GM23338 (cell line): ENCODE data around the gene PIGR. TPM values are rescaled to one million over a fixed set of nuclear protein-coding genes. Genes with fewer than 3 reads are reported as not detected.
A peak's percentile ranks its signal among the peaks of the same experiment; 100 is the strongest.

Source experiments
- ATAC-seq: fragments of 200-7000 bp; cut with Tn5 transposase; 3 replicates; pipeline ENCODE4 v1.9.1; 2020
- DNase-seq: peaks from one replicate; pipeline ENCODE4 v3.0.0-alpha.2; 2015; ENCODE audit warnings: low spot score
- H2AFZ ChIP-seq: fragments of 200-600 bp; sonication (generic); 2 replicates; pipeline ENCODE4 v1.8.0; 2016; ENCODE audit warnings: antibody characterized with exemption, mild to moderate bottlenecking, moderate library complexity
- H3F3A ChIP-seq: fragments of 200-600 bp; sonication (generic); replicated peaks from 2 replicates; pipeline ENCODE4 v1.8.0; 2017; ENCODE audit warnings: antibody characterized with exemption, mixed run types, low read depth
- H3K27ac ChIP-seq: fragments of 200-600 bp; sonication (generic); 2 replicates; pipeline ENCODE4 v1.6.1; 2016; ENCODE audit warnings: low read depth
- H3K27me3 ChIP-seq: fragments of 200-600 bp; sonication (generic); 2 replicates; pipeline ENCODE4 v1.8.0; 2016; ENCODE audit warnings: mild to moderate bottlenecking, mixed run types, moderate library complexity; ENCODE audit not compliant: insufficient read depth
- H3K36me3 ChIP-seq: fragments of 200-600 bp; sonication (generic); 2 replicates; pipeline ENCODE4 v1.8.0; 2016; ENCODE audit warnings: mild to moderate bottlenecking; ENCODE audit not compliant: insufficient read depth
- H3K4me1 ChIP-seq: fragments of 200-600 bp; sonication (generic); 2 replicates; pipeline ENCODE4 v1.8.0; 2016; ENCODE audit warnings: mild to moderate bottlenecking, moderate library complexity; ENCODE audit not compliant: insufficient read depth
- H3K4me2 ChIP-seq: fragments of 200-600 bp; sonication (generic); 2 replicates; pipeline ENCODE4 v1.7.1; 2017; ENCODE audit warnings: mixed run types
- H3K4me3 ChIP-seq: fragments of 200-600 bp; sonication (generic); 2 replicates; pipeline ENCODE4 v1.6.1; 2016; ENCODE audit warnings: mixed run types
- H3K79me2 ChIP-seq: fragments of 200-600 bp; sonication (generic); replicated peaks from 2 replicates; pipeline ENCODE4 v1.8.0; 2017; ENCODE audit warnings: mild to moderate bottlenecking; ENCODE audit not compliant: insufficient read depth
- H3K9me2 ChIP-seq: fragments of 200-600 bp; sonication (generic); 2 replicates; pipeline ENCODE4 v1.8.0; 2017; ENCODE audit not compliant: insufficient read depth
- H4K20me1 ChIP-seq: fragments of 200-600 bp; sonication (generic); replicated peaks from 2 replicates; pipeline ENCODE4 v1.8.0; 2017; ENCODE audit warnings: mild to moderate bottlenecking; ENCODE audit not compliant: insufficient read depth
- H3K27ac Mint-ChIP-seq: 2 replicates; pipeline ENCODE4 v1.8.0; 2020; ENCODE audit warnings: inconsistent platforms, mild to moderate bottlenecking, moderate library complexity, mixed read lengths
- H3K27me3 Mint-ChIP-seq: 3 replicates; pipeline ENCODE4 v1.8.0; 2022; ENCODE audit warnings: low read depth, mild to moderate bottlenecking, moderate library complexity, mixed read lengths, inconsistent platforms; ENCODE audit not compliant: insufficient read depth, poor library complexity
- H3K36me3 Mint-ChIP-seq: 3 replicates; pipeline ENCODE4 v1.8.0; 2021; ENCODE audit warnings: low read depth, mild to moderate bottlenecking, inconsistent platforms, moderate library complexity, mixed read lengths
- H3K4me1 Mint-ChIP-seq: 3 replicates; pipeline ENCODE4 v1.8.0; 2020; ENCODE audit warnings: mild to moderate bottlenecking, inconsistent platforms, mixed read lengths
- H3K4me3 Mint-ChIP-seq: 3 replicates; pipeline ENCODE4 v1.8.0; 2021; ENCODE audit warnings: moderate library complexity, mild to moderate bottlenecking, inconsistent platforms, mixed read lengths
- H3K9me3 Mint-ChIP-seq: 3 replicates; pipeline ENCODE4 v1.8.0; 2020; ENCODE audit warnings: moderate library complexity, mild to moderate bottlenecking, inconsistent platforms, mixed read lengths
- EZH2phosphoT487 ChIP-seq: fragments of 200-600 bp; sonication (generic); IDR thresholded peaks from one replicate; pipeline ENCODE4 v1.8.1; 2018; ENCODE audit warnings: antibody characterized with exemption; ENCODE audit not compliant: unreplicated experiment
- JUNB ChIP-seq: IDR thresholded peaks from one replicate; pipeline ENCODE4 v1.6.1; 2016; ENCODE audit warnings: antibody characterized with exemption; ENCODE audit not compliant: unreplicated experiment
- STAT1 ChIP-seq: IDR thresholded peaks from one replicate; pipeline ENCODE4 v1.6.1; 2016; ENCODE audit warnings: antibody characterized with exemption; ENCODE audit not compliant: unreplicated experiment
- ZNF114 ChIP-seq: fragments of 250-450 bp; sonication (Bioruptor Pico); IDR thresholded peaks from 2 replicates; pipeline ENCODE4 v1.5.0; 2020; ENCODE audit warnings: mild to moderate bottlenecking, moderate library complexity
- ZNF331 ChIP-seq: fragments of 250-450 bp; sonication (Bioruptor Pico); IDR thresholded peaks from 2 replicates; pipeline ENCODE4 v1.5.0; 2020; ENCODE audit warnings: low read depth, mild to moderate bottlenecking, moderate library complexity
- polyA plus RNA-seq: library from polyadenylated mRNA; unstranded; fragments of >200 nt; fragmentation: Nextera tagmentation; extraction: Ambion mirVana; gene quantifications from 2 replicates; pipeline ENCODE4 v1.2.1, GENCODE V29; 2016
- total RNA-seq: library from RNA; depleted of rRNA; stranded (reverse); fragments of >200 nt; shearing (Covaris generic); gene quantifications from 2 replicates; pipeline ENCODE4 v1.2.3, GENCODE V29; 2014
- TF ChIP-seq, protein P1 (sequence below), 2 experiments: fragments of 200-600 bp in 1 of 2; sonication (generic) in 1 of 2; conservative IDR thresholded peaks; 2 replicates each; pipeline versions ENCODE4 v1.5.1 to v1.6.1; 2016 to 2017; ENCODE audit warnings: antibody characterized with exemption in 2 of 2, low read depth in 2 of 2, mild to moderate bottlenecking in 2 of 2, moderate library complexity in 1 of 2

Gene PIGR
- total and polyA plus RNA-seq, 2 experiments from 2014 or later, result not detected

DNA sequence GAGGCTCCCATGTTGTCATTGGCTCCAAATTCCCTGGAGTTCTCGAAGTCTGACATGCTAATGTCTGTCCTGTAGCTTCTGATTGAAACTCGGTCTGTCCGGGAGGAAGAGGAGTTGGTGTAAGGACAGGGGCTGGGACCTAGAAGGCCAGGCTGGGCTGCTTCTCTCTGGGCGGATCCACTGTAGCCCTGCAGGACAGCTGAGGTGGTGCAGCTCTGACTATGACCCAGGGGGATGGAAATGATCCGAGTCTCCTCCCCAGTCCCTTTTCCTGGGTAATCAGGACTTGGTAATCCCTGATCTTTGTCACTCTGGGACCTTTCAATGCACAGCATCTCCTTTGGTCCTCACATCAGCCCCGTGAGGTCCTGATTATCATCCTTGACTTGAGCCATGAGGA lies 14.6 kb downstream of the PIGR start:
- peaks cover 2% of the 10 kb centered on the region for H3K27me3 Mint-ChIP-seq
- peak; percentile 62 for DNase-seq

DNA sequence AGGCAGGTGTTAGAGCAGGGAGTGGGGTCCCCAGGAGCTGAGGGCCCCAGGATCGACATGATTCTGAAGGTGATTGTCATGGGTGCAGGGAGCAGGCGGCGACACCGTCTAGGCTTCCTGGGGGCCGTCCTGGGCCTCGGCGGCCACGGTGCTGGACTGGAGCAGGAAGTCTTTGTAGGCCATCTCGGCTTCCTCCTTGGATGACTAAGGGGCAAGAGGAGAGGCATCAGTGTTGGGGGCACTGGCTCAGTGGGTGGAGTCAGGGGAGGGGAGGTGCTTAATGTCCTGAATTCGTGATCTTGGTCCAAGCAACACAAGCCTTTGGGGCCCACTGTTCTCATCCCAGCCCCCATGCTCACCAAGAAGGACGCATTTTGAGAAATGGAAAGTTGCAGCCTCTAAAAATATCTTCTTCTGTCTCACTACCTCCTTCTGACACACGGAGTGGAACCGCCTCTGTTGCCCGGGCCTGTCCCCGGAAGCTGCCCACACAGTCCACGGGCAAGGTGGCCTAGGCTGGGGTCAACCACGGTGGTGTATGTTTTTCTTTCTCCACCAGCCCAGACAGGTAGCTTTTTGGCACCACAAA lies 16.0 kb downstream of the PIGR start:
- ATAC-seq, result no peak
- TF ChIP-seq ZNF331, result no peak
- no peak for TF ChIP-seq STAT1
- TF ChIP-seq EZH2phosphoT487, result no peak
- Mint-ChIP-seq H3K4me1 (no peaks in the 10 kb centered on the region), H3K9me3 (no peaks in the 10 kb centered on the region), H3K36me3 (no peaks in the 10 kb centered on the region), H3K27ac (no peak overlapping the region), H3K4me3 (no peak overlapping the region), H3K27me3 (peaks cover 2% of the 10 kb centered on the region)
- H3K4me1 ChIP-seq, result no peaks in the 10 kb centered on the region
- H3F3A ChIP-seq, result no peaks in the 10 kb centered on the region
- H3K79me2 ChIP-seq, result no peaks in the 10 kb centered on the region
- H3K9me2 ChIP-seq, result no peaks in the 10 kb centered on the region
- no peaks in the 10 kb centered on the region for H3K27me3 ChIP-seq
- H3K4me3 ChIP-seq, result no peak overlapping the region
- DNase-seq, result no peak
- H2AFZ ChIP-seq, result no peak overlapping the region
- H3K36me3 ChIP-seq, result no peaks in the 10 kb centered on the region
- no peaks in the 10 kb centered on the region for H4K20me1 ChIP-seq
- H3K27ac ChIP-seq, result no peak overlapping the region
- H3K4me2 ChIP-seq, result no peak overlapping the region

More for the DNA sequence above, 14.6 kb downstream of the PIGR start:
- Histone ChIP-seq H4K20me1 (no peaks in the 10 kb centered on the region), H2AFZ (no peak overlapping the region), H3K4me2 (no peak overlapping the region), H3K36me3 (no peaks in the 10 kb centered on the region), H3K4me3 (no peak overlapping the region), H3K79me2 (no peaks in the 10 kb centered on the region), H3K9me2 (no peaks in the 10 kb centered on the region), H3K27ac (no peak overlapping the region), H3K27me3 (no peaks in the 10 kb centered on the region), H3F3A (no peaks in the 10 kb centered on the region), H3K4me1 (no peaks in the 10 kb centered on the region)
- H3K4me1 Mint-ChIP-seq, result no peaks in the 10 kb centered on the region
- TF ChIP-seq, protein P1, sequence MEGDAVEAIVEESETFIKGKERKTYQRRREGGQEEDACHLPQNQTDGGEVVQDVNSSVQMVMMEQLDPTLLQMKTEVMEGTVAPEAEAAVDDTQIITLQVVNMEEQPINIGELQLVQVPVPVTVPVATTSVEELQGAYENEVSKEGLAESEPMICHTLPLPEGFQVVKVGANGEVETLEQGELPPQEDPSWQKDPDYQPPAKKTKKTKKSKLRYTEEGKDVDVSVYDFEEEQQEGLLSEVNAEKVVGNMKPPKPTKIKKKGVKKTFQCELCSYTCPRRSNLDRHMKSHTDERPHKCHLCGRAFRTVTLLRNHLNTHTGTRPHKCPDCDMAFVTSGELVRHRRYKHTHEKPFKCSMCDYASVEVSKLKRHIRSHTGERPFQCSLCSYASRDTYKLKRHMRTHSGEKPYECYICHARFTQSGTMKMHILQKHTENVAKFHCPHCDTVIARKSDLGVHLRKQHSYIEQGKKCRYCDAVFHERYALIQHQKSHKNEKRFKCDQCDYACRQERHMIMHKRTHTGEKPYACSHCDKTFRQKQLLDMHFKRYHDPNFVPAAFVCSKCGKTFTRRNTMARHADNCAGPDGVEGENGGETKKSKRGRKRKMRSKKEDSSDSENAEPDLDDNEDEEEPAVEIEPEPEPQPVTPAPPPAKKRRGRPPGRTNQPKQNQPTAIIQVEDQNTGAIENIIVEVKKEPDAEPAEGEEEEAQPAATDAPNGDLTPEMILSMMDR (conservative IDR thresholded peaks at IDR 0.05; ENCODE audit: low read depth in 2 of 2), result peak in 1 of 2 experiments; percentile 31; a peak in 2 of 4 replicates
- no peak for TF ChIP-seq JUNB
- ATAC-seq, result peak; percentile 70
- no peak overlapping the region for H3K4me3 Mint-ChIP-seq
- H3K36me3 Mint-ChIP-seq, result no peaks in the 10 kb centered on the region
- no peak overlapping the region for H3K27ac Mint-ChIP-seq
- no peaks in the 10 kb centered on the region for H3K9me3 Mint-ChIP-seq

DNA sequence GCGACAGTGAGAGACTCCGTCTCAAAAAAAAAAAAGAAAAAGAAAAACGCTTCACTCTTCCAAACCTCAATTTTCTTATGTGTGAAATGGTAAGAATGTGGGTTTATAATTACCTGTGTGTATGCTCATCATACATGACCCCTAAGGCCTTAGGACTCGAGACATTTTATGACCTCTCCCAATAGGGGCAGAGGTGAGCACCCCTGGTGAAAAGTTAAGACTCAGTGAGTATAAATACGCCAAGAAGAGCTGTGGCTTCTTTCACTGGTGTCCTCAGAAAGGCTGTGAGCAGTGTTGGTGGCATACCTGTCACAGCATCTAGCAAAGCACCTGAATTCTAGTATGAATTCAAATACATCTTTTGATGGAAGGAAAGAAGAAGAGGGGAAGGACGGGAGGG lies 16.7 kb downstream of the PIGR start:
- H3F3A ChIP-seq, result no peaks in the 10 kb centered on the region
- no peaks in the 10 kb centered on the region for H3K9me2 ChIP-seq
- Mint-ChIP-seq H3K9me3 (no peaks in the 10 kb centered on the region), H3K36me3 (no peaks in the 10 kb centered on the region), H3K27me3 (peaks cover 2% of the 10 kb centered on the region), H3K27ac (no peak overlapping the region), H3K4me1 (no peaks in the 10 kb centered on the region), H3K4me3 (no peak overlapping the region)
- no peak overlapping the region for H2AFZ ChIP-seq
- H3K4me1 ChIP-seq, result no peaks in the 10 kb centered on the region
- H3K36me3 ChIP-seq, result no peaks in the 10 kb centered on the region
- DNase-seq, result no peak
- TF ChIP-seq ZNF114, result no peak
- TF ChIP-seq, protein P1 (conservative IDR thresholded peaks at IDR 0.05; ENCODE audit: low read depth in 2 of 2), result peak in 1 of 2 experiments; percentile 9; a peak in 1 of 4 replicates
- H3K27ac ChIP-seq, result no peak overlapping the region
- no peaks in the 10 kb centered on the region for H3K27me3 ChIP-seq
- no peak overlapping the region for H3K4me2 ChIP-seq
- no peaks in the 10 kb centered on the region for H3K79me2 ChIP-seq
- no peak for ATAC-seq
- no peak overlapping the region for H3K4me3 ChIP-seq
- no peaks in the 10 kb centered on the region for H4K20me1 ChIP-seq
